Activated CD8-positive, alpha-beta T cell treated with anti-CD3 and anti-CD28 coated beads for 36 hours (primary cell): Measurements from ENCODE around the gene SHKBP1. TPM values are rescaled to one million over a fixed set of nuclear protein-coding genes. Genes with fewer than 3 reads are reported as not detected.
A peak's percentile ranks its signal among the peaks of the same experiment; 100 is the strongest.
"Not testable (repeated sequence)": the region's sequence is repeated elsewhere in the genome, so short reads cannot be mapped to it uniquely, and the experiment has no call there.

Experiments
- ATAC-seq: fragments of 200-7000 bp; cut with Tn5 transposase; one replicate; pipeline ENCODE4 v1.10.0; 2021; ENCODE audit warnings: mild to moderate bottlenecking, moderate library complexity
- CTCF ChIA-PET: fragments of 350-600 bp; sonication (Branson Sonifier 250); formaldehyde crosslinking; loops from one replicate; lab custom pipeline; 2021; ENCODE audit warnings: antibody characterized with exemption; lab: Charles Lee
- POLR2A ChIA-PET: fragments of 350-600 bp; sonication (Branson Sonifier 250); formaldehyde crosslinking; loops from one replicate; lab custom pipeline; 2021; ENCODE audit warnings: antibody characterized with exemption; lab: Charles Lee
- DNase-seq: peaks from one replicate; pipeline ENCODE4 v3.0.0-alpha.2; 2020
- H3K27ac Mint-ChIP-seq: one replicate; pipeline ENCODE4 v1.8.0; 2021; ENCODE audit warnings: mild to moderate bottlenecking, mixed read lengths
- H3K27me3 Mint-ChIP-seq: one replicate; pipeline ENCODE4 v1.8.0; 2021; ENCODE audit warnings: mixed read lengths
- H3K36me3 Mint-ChIP-seq: one replicate; pipeline ENCODE4 v1.8.0; 2021; ENCODE audit warnings: low read depth, mixed read lengths
- H3K4me1 Mint-ChIP-seq: one replicate; pipeline ENCODE4 v1.8.0; 2021; ENCODE audit warnings: low read depth, mixed read lengths
- H3K4me3 Mint-ChIP-seq: one replicate; pipeline ENCODE4 v1.8.0; 2021; ENCODE audit warnings: mild to moderate bottlenecking, moderate library complexity, mixed read lengths
- H3K9me3 Mint-ChIP-seq: one replicate; pipeline ENCODE4 v1.8.0; 2021; ENCODE audit warnings: mixed read lengths
- intact Hi-C: fragments of 100-400 bp; cut with micrococcal nuclease; formaldehyde crosslinking; loops from one replicate; pipeline ENCODE4 v1.10.0; 2022
- total RNA-seq, 2 experiments: library from RNA; stranded (reverse); gene quantifications; one replicate each; pipeline ENCODE4 v1.2.3, GENCODE V29; 2021
- TF ChIP-seq, protein P1 (sequence below): fragments of 200-600 bp; IDR thresholded peaks from one replicate; pipeline ENCODE4 v1.8.0; 2022; ENCODE audit warnings: antibody characterized with exemption, mild to moderate bottlenecking

Gene SHKBP1
- total RNA-seq, 2 experiments from 2014 or later = 82.8 to 89.3 TPM

DNA sequence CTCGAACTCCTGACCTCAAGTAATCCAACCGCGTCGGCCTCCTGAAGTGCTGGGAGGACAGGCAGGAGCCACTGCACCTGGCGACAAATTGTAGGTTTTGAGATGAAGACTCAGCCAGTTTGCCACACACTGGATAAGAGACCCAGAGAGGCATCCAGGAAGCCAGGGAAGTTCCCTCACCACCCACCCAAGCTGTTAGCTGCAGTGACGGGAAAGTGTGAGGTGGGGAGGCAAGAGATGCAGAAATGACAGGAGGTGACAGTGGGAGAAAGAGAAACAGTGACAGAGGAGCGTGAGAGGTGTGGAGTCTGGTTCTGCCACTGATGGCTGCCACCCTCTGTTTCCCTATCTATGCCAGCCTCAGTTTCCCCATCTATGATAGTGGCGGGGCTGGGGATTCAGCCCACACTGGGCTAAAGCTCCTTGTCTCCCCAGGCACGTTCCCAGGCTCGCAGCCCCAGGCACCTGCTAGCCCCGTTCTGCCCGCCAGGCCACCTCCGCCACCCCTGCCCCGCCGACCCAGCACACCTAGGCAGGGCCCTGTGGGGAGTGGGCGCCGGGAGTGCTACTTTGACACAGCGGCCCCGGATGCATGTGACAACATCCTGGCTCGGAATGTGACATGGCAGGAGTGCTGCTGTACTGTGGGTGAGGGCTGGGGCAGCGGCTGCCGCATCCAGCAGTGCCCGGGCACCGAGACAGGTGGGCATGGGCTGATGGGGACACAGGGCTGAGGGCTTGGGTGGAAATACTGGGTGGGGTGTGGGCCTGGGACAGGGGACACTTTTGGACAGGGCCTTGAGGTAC lies 45.5 kb downstream of the SHKBP1 start:
- peaks cover 21% of the 10 kb centered on the region for H3K4me1 Mint-ChIP-seq
- H3K36me3 Mint-ChIP-seq = peaks cover 50% of the 10 kb centered on the region
- ATAC-seq = no peak
- no peak overlapping the region for H3K4me3 Mint-ChIP-seq
- ChIA-PET POLR2A (no interaction called here), CTCF (interaction anchor here (11.3 kb wide), 1 partner anchor 12 kb away, joined by 126 read pairs; no protein-coding TSS in a partner anchor)
- TF ChIP-seq, protein P1, sequence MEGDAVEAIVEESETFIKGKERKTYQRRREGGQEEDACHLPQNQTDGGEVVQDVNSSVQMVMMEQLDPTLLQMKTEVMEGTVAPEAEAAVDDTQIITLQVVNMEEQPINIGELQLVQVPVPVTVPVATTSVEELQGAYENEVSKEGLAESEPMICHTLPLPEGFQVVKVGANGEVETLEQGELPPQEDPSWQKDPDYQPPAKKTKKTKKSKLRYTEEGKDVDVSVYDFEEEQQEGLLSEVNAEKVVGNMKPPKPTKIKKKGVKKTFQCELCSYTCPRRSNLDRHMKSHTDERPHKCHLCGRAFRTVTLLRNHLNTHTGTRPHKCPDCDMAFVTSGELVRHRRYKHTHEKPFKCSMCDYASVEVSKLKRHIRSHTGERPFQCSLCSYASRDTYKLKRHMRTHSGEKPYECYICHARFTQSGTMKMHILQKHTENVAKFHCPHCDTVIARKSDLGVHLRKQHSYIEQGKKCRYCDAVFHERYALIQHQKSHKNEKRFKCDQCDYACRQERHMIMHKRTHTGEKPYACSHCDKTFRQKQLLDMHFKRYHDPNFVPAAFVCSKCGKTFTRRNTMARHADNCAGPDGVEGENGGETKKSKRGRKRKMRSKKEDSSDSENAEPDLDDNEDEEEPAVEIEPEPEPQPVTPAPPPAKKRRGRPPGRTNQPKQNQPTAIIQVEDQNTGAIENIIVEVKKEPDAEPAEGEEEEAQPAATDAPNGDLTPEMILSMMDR = no peak
- DNase-seq = no peak
- intact Hi-C loops = no loop called here
- no peaks in the 10 kb centered on the region for H3K9me3 Mint-ChIP-seq
- H3K27ac Mint-ChIP-seq = no peak overlapping the region
- H3K27me3 Mint-ChIP-seq = no peaks in the 10 kb centered on the region

DNA sequence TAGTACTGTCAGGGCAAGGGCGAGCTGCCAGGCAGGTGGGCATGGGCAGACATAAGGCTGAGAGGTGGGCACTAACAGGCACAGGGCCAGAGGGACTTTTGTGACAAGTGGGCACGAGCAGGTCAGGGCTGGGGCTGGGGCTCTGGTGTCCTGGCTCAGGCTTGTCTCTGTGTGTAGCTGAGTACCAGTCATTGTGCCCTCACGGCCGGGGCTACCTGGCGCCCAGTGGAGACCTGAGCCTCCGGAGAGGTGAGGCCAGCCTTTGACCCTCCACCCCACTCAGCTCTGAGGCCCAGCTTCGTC lies 46.1 kb downstream of the SHKBP1 start:
- TF ChIP-seq, protein P1 = no peak
- no peak overlapping the region for H3K27ac Mint-ChIP-seq
- intact Hi-C loops = no loop called here
- no peaks in the 10 kb centered on the region for H3K27me3 Mint-ChIP-seq
- ChIA-PET CTCF (interaction anchor here (11.3 kb wide), 1 partner anchor 11 kb away, joined by 126 read pairs; no protein-coding TSS in a partner anchor), POLR2A (no interaction called here)
- H3K36me3 Mint-ChIP-seq = peaks cover 52% of the 10 kb centered on the region
- H3K4me3 Mint-ChIP-seq = no peak overlapping the region
- DNase-seq (no peak), ATAC-seq (no peak)
- H3K4me1 Mint-ChIP-seq = peaks cover 21% of the 10 kb centered on the region
- no peaks in the 10 kb centered on the region for H3K9me3 Mint-ChIP-seq

DNA sequence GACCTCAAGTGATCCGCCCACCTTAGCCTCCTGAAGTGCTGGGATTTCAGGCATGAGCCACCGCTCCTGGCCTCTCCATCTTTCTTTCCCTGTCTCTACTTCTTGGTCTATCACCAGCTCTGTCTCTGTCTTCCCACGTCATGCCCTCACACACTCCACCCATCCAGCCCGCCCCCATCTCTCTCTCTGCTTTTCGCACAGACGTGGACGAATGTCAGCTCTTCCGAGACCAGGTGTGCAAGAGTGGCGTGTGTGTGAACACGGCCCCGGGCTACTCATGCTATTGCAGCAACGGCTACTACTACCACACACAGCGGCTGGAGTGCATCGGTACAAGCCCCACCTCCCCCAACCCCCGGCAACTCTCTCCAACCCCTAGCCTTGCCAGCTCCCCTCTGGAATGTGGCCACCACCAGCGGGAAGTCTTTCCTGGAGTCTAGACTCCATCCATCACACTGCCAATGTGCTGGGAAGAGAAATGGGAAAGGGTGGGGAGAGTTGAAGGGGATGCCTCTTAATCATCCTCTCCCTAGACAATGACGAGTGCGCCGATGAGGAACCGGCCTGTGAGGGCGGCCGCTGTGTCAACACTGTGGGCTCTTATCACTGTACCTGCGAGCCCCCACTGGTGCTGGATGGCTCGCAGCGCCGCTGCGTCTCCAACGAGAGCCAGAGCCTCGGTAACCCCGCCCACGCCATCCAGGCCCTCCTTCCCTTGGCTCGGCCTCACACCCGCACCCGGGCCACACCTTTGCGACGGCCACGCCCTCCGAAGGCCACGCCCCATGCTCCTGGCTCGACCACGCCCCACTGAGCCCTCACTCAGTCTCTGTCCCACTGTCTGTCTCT lies 47.0 kb downstream of the SHKBP1 start:
- TF ChIP-seq, protein P1 = no peak
- Mint-ChIP-seq H3K36me3 (peaks cover 54% of the 10 kb centered on the region), H3K4me3 (no peak overlapping the region), H3K4me1 (peaks cover 21% of the 10 kb centered on the region), H3K27me3 (no peaks in the 10 kb centered on the region), H3K9me3 (no peaks in the 10 kb centered on the region), H3K27ac (no peak overlapping the region)
- ChIA-PET CTCF (interaction anchor here (1.4 to 11.3 kb wide), 2 partner anchors 11 to 21 kb away, joined by 3 to 126 read pairs; no protein-coding TSS in a partner anchor), POLR2A (no interaction called here)
- DNase-seq (peak; percentile 46), ATAC-seq (no peak)
- intact Hi-C loops = no loop called here

DNA sequence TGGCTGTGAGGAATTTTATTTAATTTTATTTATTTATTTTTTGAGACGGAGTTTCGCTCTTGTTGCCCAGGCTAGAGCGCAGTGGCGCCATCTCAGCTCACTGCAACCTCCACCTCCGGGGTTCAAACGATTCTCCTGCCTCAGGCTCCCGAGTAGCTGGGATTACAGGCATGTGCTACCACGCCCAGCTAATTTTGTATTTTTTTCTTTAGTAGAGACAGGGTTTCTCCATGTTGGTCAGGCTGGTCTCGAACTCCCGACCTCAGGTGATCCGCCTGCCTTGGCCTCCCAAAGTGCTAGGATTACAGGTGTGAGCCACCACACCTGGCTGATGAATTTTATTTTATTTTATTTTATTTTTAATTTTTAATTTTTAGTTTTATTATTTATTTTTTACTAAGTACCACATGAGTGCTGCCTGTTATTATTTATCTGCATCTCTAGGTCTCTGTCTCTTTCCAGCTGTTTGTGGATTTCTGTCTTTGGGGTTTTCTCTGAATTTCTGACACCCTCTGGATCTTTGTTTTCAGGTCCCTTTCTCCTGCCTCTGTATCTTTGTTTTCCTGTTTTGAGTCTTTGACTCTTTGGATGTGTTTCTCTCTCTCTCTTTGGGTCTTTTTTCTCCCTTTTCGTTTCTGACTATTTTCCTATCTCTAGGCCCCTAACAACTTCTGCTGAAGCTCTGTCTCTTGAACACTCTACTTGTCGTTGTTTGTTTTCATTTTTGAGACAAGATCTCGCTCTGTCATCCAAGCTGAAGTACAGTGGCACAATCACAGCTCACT lies 47.9 kb downstream of the SHKBP1 start:
- DNase-seq, H3K27me3 Mint-ChIP-seq, intact Hi-C loops, ATAC-seq, POLR2A ChIA-PET, H3K9me3 Mint-ChIP-seq, H3K4me3 Mint-ChIP-seq: not testable (repeated sequence)
- Mint-ChIP-seq H3K36me3 (peaks cover 47% of the 10 kb centered on the region), H3K27ac (peak overlapping the region; percentile 39), H3K4me1 (peaks cover 17% of the 10 kb centered on the region)
- CTCF ChIA-PET = interaction anchor here (1.4 to 11.3 kb wide), 2 partner anchors 10 to 22 kb away, joined by 3 to 126 read pairs; no protein-coding TSS in a partner anchor
